Activated CD4-positive, alpha-beta T cell treated with anti-CD3 and anti-CD28 coated beads, Interleukin-2, Interleukin-4, amounts not matched to agents 100 ng/mL and 50 ng/mL, durations not matched to agents 16 hours and 8 hours (primary cell): Measurements from ENCODE around the gene EFNB3.

Source experiments
- DNase-seq: peaks from one replicate; pipeline ENCODE4 v3.0.0-alpha.2; 2020; ENCODE audit warnings: low spot score

EFNB3 gene

DNA sequence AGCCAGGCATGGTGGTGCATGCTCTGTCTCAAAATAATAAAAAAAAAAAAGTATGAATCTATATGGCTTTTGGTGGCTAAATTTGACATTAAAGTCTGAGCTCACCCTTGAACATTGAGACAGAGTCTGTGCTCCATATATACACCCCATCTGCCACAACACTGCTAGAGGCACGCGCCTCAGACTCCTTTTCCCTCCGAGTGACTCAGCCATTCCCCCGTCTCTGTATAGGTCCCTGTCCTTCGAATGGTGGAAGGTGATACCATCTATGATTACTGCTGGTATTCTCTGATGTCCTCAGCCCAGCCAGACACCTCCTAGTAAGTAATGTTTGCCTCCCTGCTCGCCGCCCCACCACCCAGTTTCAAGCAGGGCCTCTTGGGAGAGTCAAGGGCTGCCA is 4.5 kb upstream of the EFNB3 start:
- DNase-seq, result no peak

DNA sequence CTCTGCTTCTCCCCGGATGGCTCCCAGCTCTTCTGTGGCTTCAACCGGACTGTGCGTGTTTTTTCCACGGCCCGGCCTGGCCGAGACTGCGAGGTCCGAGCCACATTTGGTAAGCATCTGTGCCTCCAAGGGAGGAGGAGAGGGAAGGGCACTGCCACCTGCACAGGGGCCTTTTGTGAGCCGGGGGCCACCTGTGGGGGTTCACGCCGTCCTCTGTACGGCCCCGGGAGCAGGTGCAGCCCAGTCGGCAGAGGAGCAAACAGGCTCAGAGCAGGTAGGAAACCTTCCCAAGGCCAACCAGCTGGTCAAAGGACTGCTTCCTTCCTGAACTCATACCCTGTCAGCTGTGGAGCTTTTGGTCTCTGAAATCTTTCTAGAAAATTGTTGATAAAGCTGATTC is 3.3 kb upstream of the EFNB3 start:
- DNase-seq, result no peak

DNA sequence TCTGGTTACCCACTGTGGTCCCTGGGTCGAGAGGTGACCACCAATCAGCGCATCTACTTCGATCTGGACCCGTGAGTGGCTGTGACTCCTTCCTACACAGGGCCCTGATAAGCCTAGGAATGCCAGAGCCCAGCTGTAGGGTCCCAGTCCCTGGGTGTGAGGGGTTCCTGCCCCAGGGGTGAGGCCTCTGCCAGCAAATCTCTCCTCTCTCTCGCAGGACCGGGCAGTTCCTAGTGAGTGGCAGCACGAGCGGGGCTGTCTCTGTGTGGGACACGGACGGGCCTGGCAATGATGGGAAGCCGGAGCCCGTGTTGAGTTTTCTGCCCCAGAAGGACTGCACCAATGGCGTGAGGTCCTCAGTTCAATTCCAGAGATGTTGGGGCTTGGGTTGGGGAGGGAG is 2.2 kb upstream of the EFNB3 start:
- no peak for DNase-seq

DNA sequence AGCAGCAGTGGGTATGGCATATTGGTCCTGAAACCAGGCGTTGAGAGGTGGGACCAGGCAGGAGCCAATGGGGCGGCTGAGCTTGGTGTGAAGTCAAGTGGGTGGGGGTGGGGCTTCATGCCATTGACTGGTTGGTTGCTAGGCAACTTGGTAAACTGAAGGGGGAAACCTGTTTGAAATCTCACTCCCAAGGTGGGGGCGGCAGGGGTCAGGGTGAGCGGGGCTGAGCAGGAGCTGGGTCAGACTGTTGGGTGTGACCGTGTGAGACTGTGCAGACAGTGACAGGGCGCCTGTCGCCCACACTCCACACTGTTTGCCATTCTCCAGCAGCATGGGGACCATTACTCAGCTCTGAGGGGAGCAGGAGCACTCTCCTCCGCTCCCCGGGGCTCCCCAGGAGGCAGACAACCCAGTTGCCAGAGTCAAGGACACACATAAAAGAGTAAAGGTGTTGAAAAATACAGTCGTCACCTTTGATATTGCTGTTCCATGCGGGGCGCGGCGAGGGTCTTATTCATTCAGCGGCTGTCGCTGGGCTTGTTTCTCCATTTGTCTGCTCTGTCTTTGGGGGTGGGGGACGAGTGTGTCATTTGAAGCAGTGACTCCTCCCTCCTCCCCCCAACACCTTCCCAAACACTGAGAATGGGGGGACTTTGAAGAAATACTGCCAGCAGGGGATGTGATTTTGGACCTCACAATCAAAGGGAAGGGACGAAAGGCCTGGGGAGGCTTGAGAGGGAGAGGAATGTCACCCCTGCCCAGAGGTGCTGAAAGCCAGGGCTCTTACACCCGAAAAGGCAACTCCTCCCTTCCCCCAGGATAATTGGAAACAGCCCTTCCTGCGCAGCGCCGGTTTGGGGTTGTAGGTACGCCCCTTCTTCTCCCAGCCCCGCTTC is 1.2 kb upstream of the EFNB3 start:
- DNase-seq, result no peak

DNA sequence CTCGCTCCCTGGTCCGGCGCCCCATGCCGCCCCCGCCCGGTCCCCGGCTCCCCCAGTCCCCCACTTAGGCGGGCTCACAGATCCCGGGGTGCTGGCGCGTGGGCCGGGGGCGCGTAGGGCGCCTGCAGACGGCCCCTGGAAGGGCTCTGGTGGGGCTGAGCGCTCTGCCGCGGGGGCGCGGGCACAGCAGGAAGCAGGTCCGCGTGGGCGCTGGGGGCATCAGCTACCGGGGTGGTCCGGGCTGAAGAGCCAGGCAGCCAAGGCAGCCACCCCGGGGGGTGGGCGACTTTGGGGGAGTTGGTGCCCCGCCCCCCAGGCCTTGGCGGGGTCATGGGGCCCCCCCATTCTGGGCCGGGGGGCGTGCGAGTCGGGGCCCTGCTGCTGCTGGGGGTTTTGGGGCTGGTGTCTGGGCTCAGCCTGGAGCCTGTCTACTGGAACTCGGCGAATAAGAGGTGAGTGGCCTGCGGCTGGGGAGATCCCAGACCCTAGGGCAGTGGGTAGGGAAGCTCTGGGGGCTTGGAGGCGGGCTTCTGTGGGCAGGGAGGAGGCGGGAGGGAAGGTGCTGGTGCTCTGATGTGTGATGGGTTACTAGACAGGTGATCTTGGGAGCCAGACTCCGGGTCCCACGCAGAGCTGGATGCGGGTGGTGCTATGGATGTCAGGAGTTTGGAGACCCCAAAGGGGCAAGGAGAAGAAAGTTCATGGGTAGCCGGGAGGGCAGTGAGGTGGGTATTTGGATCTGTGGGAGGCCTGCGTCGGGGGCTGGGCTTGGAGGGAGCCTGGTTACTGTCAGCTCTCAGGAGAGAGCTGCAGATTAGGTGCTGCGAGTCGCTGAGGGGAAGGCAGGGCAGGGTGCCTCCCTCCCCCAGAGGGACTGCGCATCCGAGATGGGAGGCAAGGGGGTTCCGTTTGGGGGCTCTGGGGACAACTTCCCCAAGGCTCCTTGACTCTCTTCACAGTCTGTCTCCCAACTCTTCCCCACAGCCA is 560 bp downstream of the EFNB3 start:
- DNase-seq, result no peak

DNA sequence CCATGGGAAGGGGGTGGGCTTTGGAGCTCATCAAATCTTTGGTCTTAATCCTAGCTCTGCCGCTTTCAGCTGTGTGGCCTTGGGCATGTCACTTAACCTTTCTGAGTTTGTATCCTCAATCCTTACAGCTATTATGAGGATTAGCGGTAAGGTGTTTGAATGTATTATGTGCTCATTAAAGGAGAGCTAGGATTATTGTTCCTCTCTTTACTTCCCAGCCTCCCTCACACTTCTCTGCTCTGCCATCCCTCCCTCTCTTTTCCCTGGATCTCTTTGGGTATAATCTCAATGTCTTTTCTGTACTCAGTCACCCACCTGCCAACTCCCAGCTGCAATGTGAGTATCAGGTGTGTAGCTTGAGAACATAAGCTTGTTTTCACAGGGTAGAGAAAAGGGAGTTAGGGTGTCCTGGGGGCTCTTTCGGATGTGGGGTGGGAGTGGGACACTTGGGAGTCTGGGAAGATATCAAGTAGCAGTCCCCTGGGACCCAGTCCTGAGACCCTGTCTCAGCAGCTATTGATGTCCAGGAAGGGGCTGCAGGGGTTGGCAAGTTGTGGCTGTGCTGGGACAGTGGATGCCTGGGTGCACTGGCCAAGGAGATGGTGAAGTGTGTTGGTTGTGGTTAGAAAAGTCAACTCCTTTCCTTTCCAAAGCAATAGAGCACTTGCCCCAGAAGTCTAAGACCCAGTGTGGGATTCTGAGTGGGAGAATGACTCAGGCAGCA is 1.8 kb downstream of the EFNB3 start:
- DNase-seq, result no peak

DNA sequence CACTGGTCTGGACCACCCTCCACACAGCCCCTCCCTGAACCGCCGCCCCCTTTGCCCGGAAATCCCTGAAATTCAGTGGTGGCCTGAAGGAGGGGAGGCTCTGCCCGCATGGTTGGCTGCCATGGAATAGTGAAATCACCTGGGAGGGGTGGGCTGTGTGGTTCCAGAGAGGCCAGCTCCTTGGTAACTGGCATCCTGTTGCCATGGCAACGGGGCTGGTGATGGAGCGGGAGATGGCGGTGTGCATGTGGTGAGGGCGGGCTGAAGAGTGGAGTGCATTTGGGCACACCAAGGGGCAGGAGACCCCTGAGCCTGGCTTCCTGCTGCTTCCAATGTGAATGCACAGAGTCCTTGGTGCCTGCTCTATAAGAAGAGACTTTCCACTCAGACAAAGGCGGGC is 2.4 kb downstream of the EFNB3 start:
- DNase-seq, result no peak

DNA sequence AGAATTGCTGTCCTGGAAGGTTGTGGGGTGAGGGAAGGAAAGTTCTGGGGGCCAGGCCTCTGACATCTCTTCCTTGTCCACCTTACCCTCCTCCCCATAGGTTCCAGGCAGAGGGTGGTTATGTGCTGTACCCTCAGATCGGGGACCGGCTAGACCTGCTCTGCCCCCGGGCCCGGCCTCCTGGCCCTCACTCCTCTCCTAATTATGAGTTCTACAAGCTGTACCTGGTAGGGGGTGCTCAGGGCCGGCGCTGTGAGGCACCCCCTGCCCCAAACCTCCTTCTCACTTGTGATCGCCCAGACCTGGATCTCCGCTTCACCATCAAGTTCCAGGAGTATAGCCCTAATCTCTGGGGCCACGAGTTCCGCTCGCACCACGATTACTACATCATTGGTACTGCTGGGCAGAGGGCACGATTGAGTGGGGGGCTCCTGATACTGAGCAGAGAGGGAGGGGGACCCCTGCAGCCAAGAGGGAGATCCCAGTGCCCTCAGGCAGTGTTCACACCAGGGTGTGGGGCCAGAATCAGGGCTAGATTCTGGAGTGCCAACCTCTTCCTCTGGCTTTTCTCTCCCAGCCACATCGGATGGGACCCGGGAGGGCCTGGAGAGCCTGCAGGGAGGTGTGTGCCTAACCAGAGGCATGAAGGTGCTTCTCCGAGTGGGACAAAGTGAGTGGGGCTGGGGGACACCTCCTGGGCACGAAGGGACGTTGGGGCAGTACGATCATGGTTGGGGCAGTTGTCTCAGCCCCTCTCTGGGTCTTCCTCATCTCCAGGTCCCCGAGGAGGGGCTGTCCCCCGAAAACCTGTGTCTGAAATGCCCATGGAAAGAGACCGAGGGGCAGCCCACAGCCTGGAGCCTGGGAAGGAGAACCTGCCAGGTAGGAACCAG is 3.1 kb downstream of the EFNB3 start:
- DNase-seq, result no peak

DNA sequence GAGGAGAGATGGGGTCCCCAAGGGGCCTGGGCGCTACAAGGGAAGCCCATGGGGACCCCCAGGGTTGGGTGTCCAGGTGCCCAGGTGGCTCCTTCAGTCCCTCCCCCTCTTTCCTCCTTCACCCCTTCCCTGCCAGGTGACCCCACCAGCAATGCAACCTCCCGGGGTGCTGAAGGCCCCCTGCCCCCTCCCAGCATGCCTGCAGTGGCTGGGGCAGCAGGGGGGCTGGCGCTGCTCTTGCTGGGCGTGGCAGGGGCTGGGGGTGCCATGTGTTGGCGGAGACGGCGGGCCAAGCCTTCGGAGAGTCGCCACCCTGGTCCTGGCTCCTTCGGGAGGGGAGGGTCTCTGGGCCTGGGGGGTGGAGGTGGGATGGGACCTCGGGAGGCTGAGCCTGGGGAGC is 4.0 kb downstream of the EFNB3 start:
- no peak for DNase-seq

DNA sequence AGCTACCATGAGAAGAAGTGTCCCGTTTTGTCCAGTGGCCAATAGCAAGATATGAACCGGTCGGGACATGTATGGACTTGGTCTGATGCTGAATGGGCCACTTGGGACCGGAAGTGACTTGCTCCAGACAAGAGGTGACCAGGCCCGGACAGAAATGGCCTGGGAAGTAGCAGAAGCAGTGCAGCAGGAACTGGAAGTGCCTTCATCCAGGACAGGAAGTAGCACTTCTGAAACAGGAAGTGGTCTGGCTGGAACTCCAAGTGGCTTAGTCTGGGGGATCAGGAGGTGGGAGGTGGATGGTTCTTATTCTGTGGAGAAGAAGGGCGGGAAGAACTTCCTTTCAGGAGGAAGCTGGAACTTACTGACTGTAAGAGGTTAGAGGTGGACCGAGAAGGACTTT is 5.3 kb downstream of the EFNB3 start:
- no peak for DNase-seq

DNA sequence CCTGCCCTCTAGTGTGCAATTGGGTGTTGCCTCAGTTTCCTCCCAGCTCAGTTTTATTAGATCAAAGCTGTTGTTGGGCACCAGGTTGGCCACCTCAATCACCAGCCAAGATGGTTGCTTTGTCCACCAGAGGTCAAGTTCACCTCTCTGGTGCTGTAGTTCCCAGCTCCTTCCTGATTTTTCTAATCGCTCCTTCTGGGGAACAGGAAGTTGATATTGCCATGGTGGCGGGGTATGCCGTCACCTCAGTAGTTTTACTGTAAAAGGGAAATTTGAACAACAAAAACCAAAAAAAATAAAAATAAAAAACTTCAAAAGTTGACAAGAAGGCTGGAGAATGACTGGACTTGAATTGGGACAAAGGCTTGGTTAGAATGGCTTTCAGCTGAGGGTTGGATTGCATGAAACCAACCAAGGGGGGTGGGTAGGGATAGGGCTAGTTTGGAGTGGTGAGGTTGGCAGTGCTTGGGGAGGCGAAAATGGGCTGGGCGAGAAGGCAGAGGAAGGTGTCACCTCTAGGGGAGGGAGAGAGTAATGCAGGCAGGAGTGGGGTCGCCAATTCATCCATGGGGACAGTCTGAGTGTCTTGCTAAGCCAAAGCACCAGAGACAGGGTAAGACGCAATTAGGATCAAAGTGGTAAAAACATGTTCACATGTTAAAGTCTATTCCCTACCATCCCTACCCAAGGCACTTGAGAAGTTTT is 6.2 kb downstream of the EFNB3 start:
- no peak for DNase-seq

DNA sequence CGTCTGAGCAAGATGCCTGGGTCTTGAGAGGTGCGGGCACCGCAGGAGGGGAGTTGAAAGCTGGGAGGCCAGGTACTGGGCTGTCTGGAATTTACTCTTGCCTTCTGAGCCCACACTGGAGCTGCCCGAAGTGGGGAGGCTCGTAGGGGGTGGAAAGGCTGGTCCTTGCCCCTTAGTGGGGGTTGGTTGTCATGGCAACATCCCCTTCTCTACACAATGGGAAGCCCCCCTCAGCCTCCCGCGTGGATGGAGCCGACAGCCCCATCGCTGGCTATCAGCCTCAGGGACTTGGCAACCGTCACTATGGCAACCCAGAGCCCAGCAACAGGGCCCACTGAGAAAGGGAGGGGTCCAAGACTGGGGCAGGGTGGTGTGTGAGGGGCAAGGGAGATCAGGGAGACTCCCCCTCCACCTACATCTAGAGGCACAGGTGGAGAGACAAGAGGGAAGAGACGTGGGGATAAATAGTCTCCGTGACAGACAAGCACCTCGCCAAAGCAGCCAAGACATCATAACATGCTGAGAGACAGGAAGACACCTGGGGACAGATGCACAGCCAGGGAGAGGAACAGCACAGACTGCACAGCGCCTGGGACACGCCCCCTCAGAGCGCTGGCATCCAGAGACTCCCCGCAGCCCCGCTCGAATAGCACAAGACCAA is 7.2 kb downstream of the EFNB3 start:
- no peak for DNase-seq

DNA sequence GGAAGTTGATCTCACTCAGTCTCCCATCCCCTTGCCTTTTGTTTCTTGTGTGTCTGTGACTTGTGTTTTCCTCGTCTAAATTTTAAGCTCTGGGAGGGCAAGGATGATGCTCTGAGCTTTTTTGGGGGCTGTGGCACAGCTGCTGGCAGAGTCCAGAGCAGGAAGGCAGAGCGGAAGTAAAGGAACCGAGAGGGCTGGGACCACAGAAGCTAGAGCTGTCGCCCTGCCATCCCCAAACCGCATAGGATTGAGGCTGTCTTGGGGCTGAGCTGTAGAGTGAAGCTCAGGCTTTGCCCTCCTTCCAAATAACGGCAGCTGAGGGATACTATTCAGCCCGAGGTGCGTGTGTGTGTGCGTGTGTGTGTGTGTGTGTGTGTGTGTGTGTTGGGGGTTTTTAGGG is 8.8 kb downstream of the EFNB3 start:
- DNase-seq, result no peak

DNA sequence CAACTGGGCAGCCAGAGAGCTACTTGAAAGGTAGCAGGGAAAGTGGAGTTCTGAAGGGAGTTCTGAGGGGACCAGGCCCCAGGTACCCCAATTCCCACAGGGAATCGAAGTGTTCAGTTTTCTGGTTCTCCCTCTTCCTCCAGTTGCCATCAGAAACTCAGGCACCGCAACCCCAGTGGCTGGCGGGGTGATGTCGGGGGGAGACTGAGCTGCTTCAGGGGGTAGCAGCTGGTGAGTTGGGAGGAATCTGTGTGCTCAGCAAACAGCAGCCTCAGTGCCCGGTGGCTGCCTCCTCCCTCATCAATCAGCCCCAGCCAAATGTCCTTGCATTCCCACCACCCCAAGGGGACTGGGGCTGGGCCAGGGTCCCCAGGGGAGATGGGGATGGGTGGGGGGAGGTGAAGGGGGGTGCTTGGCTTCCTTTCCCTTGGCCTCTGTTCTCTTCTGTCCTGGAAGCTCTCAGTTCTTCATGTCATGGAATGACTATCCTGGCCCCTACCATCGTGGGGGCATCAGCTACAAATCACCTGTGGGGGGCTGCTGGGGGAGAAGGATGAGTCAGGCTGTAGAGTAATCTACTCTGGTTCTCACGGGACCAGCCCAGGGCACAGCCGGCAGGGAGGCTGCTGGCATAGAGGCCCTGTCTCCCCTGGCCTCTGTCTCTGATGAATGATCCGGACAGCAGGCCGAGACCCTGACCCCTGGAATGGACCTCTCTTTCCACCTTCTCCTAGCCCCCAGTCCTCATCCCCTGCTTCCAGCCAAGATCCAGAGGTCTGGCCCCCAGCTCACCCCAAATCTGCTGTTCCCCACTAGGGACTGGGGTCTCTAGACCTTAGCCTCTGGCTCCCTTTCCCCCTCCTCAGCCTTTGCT is 10.0 kb downstream of the EFNB3 start:
- no peak for DNase-seq

DNA sequence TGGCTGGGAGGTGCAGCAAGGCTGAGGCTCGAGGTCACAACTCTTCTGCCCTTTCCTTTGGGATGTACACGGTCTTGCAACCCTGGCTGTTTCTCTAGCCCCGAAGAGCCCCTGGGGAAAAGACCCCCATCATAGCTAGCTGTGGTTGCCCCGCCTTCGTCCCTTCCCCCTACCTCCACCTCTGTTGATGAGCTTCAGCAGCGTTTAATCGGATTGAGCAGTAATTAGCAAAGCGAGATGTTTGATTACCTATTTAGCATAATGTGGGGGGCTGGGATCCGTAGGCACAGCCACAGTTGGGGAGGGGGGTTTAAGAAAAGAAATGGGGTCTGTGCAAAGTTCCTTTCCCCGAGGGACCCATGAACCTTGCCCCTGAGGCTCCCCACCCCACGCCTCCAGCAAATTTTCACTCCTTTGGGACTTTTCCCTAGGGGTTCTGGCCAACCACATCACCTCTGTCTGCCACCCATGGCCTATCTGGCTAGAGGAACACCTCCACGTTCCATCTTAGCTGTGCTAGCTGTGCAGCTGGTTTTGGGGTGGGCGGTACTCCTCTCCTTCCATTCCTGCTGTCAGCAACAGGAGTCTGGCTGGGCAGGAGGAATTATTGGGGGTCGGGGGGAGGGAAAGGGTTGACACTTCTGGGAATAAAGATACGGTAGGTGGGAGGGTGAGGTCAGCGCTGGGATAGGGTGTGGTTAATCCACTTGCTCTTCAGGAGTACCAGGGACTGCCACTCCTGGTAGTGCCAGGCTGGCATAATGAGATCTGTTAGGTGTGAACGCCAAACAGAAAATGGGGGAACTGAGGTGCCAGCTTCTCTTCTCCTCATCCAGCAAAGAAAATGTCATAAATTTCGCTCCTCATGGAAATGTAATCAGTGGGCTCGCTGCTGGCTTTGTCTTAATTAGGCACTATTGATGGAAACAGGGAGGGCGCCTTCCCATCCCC is 11.2 kb downstream of the EFNB3 start:
- DNase-seq, result no peak

DNA sequence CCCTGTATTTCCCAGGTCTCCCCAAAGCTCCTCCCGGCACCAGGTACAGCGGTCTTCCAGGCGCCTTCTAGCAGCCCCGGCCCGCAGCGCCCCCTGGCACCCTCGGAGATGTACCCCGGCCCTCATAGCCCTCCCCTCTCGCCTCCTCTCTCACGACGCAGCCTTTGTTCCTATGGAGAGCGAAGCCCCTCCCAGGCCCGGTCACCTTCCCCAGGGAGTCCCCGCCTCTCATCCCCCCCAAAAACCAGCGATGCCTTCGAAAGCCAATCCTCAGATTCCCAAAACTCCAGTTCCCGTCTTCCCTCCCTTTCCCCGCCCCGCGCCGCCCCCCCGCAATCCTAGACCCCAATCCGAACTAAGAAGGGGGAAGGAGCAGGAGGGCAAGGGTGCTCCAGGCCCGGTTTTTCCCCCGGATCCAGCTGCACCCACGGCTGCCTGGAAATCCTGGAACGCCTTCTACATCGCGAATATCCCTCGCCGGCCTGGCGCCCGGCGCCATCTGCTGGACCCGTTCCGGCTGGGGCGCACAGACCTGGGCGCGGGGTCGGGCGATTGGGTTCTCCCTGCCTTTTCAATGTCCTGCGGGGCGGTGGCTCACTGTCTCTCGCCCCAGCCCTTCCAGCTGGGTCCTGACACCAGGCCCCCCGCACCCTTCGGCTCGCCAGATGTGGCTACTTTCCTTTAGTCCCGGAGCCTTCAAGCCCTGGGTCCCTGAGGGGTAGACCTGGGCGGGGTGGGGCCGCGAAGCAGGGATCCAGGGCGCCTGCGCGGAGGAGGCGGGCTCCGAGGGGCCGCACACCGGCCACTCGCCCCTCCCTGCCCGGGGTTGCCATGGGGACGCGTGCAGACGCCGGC is 12.1 kb downstream of the EFNB3 start, which contains the start of gene DNAH2:
TSS of gene DNAH2 (plus strand) at position 844 of the 855 bp plus-strand sequence. CDS start 1,991 bp downstream, outside the sequence.
- peak; percentile 30 for DNase-seq
